Activated CD8-positive, alpha-beta memory T cell treated with anti-CD3 and anti-CD28 coated beads for 36 hours (primary cell): ENCODE measurements around the gene ZDHHC8. TPM values are rescaled to one million over a fixed set of nuclear protein-coding genes. Genes with fewer than 3 reads are reported as not detected.

ENCODE experiments used
- CTCF ChIA-PET: fragments of 350-600 bp; sonication (Branson Sonifier 250); formaldehyde crosslinking; loops from one replicate; lab custom pipeline; 2021; ENCODE audit warnings: antibody characterized with exemption; lab: Charles Lee
- POLR2A ChIA-PET: fragments of 350-600 bp; sonication (Branson Sonifier 250); formaldehyde crosslinking; loops from one replicate; lab custom pipeline; 2021; ENCODE audit warnings: antibody characterized with exemption; lab: Charles Lee
- total RNA-seq, 2 experiments: library from RNA; stranded (reverse); gene quantifications; one replicate each; pipeline ENCODE4 v1.2.3, GENCODE V29; 2021

Gene ZDHHC8
- total RNA-seq, 2 experiments from 2014 or later = 86.6 to 87.0 TPM

- ChIA-PET POLR2A (no interaction called here), CTCF (interaction anchor here (0.6 kb wide), 1 partner anchor 49 kb away, joined by 3 read pairs; no protein-coding TSS in a partner anchor)
Observed at GRCh38 chr22:20133930-20134549, 2.4 kb downstream of the ZDHHC8 start.

- ChIA-PET POLR2A (no interaction called here), CTCF (no interaction called here)
Observed at GRCh38 chr22:20135265-20135664, 3.7 kb downstream of the ZDHHC8 start.

GRCh38 chr22:20135806-20136602, 4.4 kb downstream of the ZDHHC8 start:
- ChIA-PET CTCF (no interaction called here), POLR2A (no interaction called here)

GRCh38 chr22:20136603-20136873, 4.9 kb downstream of the ZDHHC8 start:
- ChIA-PET CTCF (interaction anchor here (1.6 kb wide), 1 partner anchor 7 kb away, joined by 5 read pairs; no protein-coding TSS in a partner anchor), POLR2A (no interaction called here)

GRCh38 chr22:20137113-20137512, 5.5 kb downstream of the ZDHHC8 start:
- POLR2A ChIA-PET = no interaction called here
- CTCF ChIA-PET = interaction anchor here (1.6 kb wide), 1 partner anchor 8 kb away, joined by 5 read pairs; no protein-coding TSS in a partner anchor

- CTCF ChIA-PET = interaction anchor here (1.6 kb wide), 1 partner anchor 9 kb away, joined by 5 read pairs; no protein-coding TSS in a partner anchor
- POLR2A ChIA-PET = no interaction called here
Observed at GRCh38 chr22:20137671-20138416, 6.2 kb downstream of the ZDHHC8 start.

- ChIA-PET POLR2A (no interaction called here), CTCF (interaction anchor here (0.8 to 1.6 kb wide), 2 partner anchors 9 to 147 kb away, joined by 3 to 5 read pairs; no protein-coding TSS in a partner anchor)
Observed at GRCh38 chr22:20138417-20138738, 6.8 kb downstream of the ZDHHC8 start.

- ChIA-PET POLR2A (no interaction called here), CTCF (interaction anchor here (0.8 kb wide), 1 partner anchor 147 kb away, joined by 3 read pairs; no protein-coding TSS in a partner anchor)
Observed at GRCh38 chr22:20138868-20139267, 7.3 kb downstream of the ZDHHC8 start.

- POLR2A ChIA-PET = no interaction called here
- CTCF ChIA-PET = interaction anchor here (0.8 kb wide), 1 partner anchor 146 kb away, joined by 3 read pairs; no protein-coding TSS in a partner anchor
Observed at GRCh38 chr22:20139391-20140106, 7.9 kb downstream of the ZDHHC8 start.

- POLR2A ChIA-PET = no interaction called here
- CTCF ChIA-PET = no interaction called here
Observed at GRCh38 chr22:20140107-20140445, 8.5 kb downstream of the ZDHHC8 start.

- ChIA-PET CTCF (no interaction called here), POLR2A (no interaction called here)
Observed at GRCh38 chr22:20140521-20140964, 8.9 kb downstream of the ZDHHC8 start.

- CTCF ChIA-PET = no interaction called here
- POLR2A ChIA-PET = no interaction called here
Observed at GRCh38 chr22:20141186-20142077, 9.8 kb downstream of the ZDHHC8 start.

GRCh38 chr22:20142711-20143621, 11.4 kb downstream of the ZDHHC8 start:
- CTCF ChIA-PET = no interaction called here
- POLR2A ChIA-PET = no interaction called here

- CTCF ChIA-PET = interaction anchor here (0.6 kb wide), 1 partner anchor 614 kb away, joined by 3 read pairs; no protein-coding TSS in a partner anchor
- POLR2A ChIA-PET = no interaction called here
Observed at GRCh38 chr22:20143883-20144665, 12.5 kb downstream of the ZDHHC8 start.

- POLR2A ChIA-PET = no interaction called here
- CTCF ChIA-PET = no interaction called here
Observed at GRCh38 chr22:20145206-20145831, 13.7 kb downstream of the ZDHHC8 start.

GRCh38 chr22:20145832-20146223, 14.2 kb downstream of the ZDHHC8 start:
- ChIA-PET POLR2A (no interaction called here), CTCF (no interaction called here)
